Transverse colon (tissue), 4 donors: Measurements from ENCODE around the gene KHDC1. TPM values are rescaled to one million over a fixed set of nuclear protein-coding genes. Genes with fewer than 3 reads are reported as not detected.
"Not testable (repeated sequence)": the region's sequence is repeated elsewhere in the genome, so short reads cannot be mapped to it uniquely, and the experiment has no call there.

ENCODE experiments used
- DNase-seq: peaks from one replicate; pipeline ENCODE4 v3.0.0-alpha.2; 2019
- H3K27ac ChIP-seq, 4 donors: fragments of 200-600 bp; sonication (generic); 2 replicates each; pipeline ENCODE4 v1.5.1; 2016 to 2018; ENCODE audit warnings: inconsistent platforms in 4 of 4
- H3K27me3 ChIP-seq: fragments of 200-600 bp; sonication (generic); 2 replicates; pipeline ENCODE4 v1.5.1; 2017; ENCODE audit warnings: inconsistent platforms
- H3K36me3 ChIP-seq, 4 donors: fragments of 200-600 bp; sonication (generic); 2 replicates each; pipeline ENCODE4 v1.5.1; 2017 to 2019; ENCODE audit warnings: inconsistent platforms in 4 of 4
- H3K4me1 ChIP-seq, 4 donors: fragments of 200-600 bp; sonication (generic); 2 replicates each; pipeline ENCODE4 v1.5.1; 2017 to 2020; ENCODE audit warnings: inconsistent platforms in 4 of 4
- H3K4me3 ChIP-seq, 4 donors: fragments of 200-600 bp; sonication (generic); 1 replicate in 1 of 4; 2 replicates in 3 of 4; pipeline versions ENCODE4 v1.5.1 to v1.6.1; 2017 to 2019; ENCODE audit warnings: inconsistent platforms in 4 of 4
- H3K9me3 ChIP-seq, 2 donors: fragments of 200-600 bp; sonication (generic); 2 replicates each; pipeline ENCODE4 v1.5.1; 2017 to 2019; ENCODE audit warnings: inconsistent platforms in 2 of 2
- EP300 ChIP-seq: sonication (generic); formaldehyde crosslinking; IDR thresholded peaks from one replicate; pipeline ENCODE4 v1.6.1; 2017; ENCODE audit warnings: antibody characterized with exemption, low read depth
- POLR2A ChIP-seq: fragments of 450-650 bp; IDR thresholded peaks from one replicate; pipeline ENCODE4 v1.6.1; 2016; ENCODE audit warnings: antibody characterized with exemption, mild to moderate bottlenecking, moderate library complexity
- POLR2AphosphoS5 ChIP-seq, 3 donors: sonication (generic); formaldehyde crosslinking; IDR thresholded peaks; one replicate each; pipeline ENCODE4 v1.6.1; 2016; ENCODE audit warnings: antibody characterized with exemption in 3 of 3
- WGBS, 2 donors: methylation state at CpG; one replicate each; pipeline ENCODE4 v1.1.5; 2018; ENCODE audit warnings: low coverage in 1 of 2; 5-methylcytosine and 5-hydroxymethylcytosine counted together
- in situ Hi-C, 4 donors: fragments of 200-750 bp; cut with MboI; loops; one replicate each; pipeline versions ENCODE4 v1.15.0 to v1.15.1; 2017; ENCODE audit warnings: low sequenced_read_pairs in 3 of 4, low pct_ligation_motif_present in 1 of 4, low pct_unique_long_range_greater_than_20kb in 1 of 4
- intact Hi-C: fragments of 100-400 bp; cut with DNase I; formaldehyde crosslinking; loops from one replicate; pipeline ENCODE4 v1.15.1; 2023; ENCODE audit warnings: low total_unique reads
- total RNA-seq, 4 donors: library from RNA; depleted of rRNA; stranded (reverse); fragments of >200 nt; gene quantifications; one replicate each; pipeline ENCODE4 v1.1.0, GENCODE V29; 2016
- TF ChIP-seq, protein P1 (sequence below), 5 experiments: fragments of 200-600 bp in 3 of 5; fragments of 450-650 bp in 2 of 5; sonication (generic) in 3 of 5; IDR thresholded peaks; 1 replicate in 2 of 5; 2 replicates in 3 of 5; pipeline ENCODE4 v1.5.1; 2016 to 2017; ENCODE audit warnings: antibody characterized with exemption in 5 of 5, inconsistent platforms in 3 of 5, mild to moderate bottlenecking in 2 of 5, moderate library complexity in 1 of 5

Gene KHDC1
- total RNA-seq, 4 donors from 2014 or later = 1.1 to 2.1 TPM; not detected in 2

DNA sequence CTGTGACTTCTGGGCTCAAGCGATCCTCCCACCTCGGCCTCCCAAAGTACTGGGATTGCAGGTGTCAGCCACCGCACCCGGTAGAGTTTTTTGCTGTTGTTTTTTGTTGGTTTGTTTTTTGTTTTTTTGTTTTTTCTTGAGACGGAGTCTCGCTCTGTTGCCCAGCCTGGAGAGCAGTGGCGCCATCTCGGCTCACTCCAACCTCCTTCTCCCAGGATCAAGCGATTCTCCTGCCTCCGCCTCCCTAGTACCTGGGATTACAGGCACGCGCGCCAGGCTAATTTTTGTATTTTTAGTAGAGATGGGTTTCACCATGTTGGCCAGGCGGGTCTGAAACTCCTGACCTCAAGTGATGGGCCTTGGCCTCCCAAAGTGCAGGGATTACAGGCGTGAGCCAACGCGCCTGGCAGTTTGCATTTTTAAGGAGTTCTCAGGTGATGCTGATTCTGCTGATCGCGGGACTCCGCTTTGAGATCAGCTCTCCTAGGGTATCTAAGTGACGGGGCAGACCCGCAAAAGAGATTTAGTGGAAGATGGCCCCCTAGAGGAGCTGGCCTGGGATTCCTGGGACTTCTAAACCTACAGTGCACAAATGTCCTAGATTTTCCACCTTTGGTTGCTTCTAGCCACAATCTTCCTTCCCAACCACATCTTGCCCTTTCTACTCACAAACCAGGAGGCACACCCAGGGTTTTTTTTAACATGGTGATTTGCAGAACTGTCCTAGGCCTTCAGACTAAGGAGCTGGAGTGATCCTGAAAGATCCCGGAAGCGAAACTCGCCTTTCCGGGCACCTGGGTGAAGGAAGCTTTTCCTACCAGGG is 45.9 kb upstream of the KHDC1 start:
- Histone ChIP-seq H3K4me3 (peak overlapping the region; percentile 39 to 52 (median 45)), H3K9me3 (no peaks in the 10 kb centered on the region), H3K27me3 (peaks cover 3% of the 10 kb centered on the region), H3K4me1 (peaks cover 0 to 14% (median 6%) of the 10 kb centered on the region in 4 donors), H3K36me3 (no peaks in the 10 kb centered on the region), H3K27ac (peak overlapping the region in 2 of 4 donors; percentile 1 to 27)
- WGBS, 2 donors = 80% methylated on average over 26 of the region's 26 CpGs; no CpG with 5 or more reads in 1 of the 2 donors
- DNase-seq = no peak
- in situ Hi-C loops (no loop called here), intact Hi-C loops (no loop called here)
- TF ChIP-seq POLR2AphosphoS5 (IDR thresholded peaks at IDR 0.05) = no peak
- no peak for TF ChIP-seq EP300
- TF ChIP-seq, protein P1, sequence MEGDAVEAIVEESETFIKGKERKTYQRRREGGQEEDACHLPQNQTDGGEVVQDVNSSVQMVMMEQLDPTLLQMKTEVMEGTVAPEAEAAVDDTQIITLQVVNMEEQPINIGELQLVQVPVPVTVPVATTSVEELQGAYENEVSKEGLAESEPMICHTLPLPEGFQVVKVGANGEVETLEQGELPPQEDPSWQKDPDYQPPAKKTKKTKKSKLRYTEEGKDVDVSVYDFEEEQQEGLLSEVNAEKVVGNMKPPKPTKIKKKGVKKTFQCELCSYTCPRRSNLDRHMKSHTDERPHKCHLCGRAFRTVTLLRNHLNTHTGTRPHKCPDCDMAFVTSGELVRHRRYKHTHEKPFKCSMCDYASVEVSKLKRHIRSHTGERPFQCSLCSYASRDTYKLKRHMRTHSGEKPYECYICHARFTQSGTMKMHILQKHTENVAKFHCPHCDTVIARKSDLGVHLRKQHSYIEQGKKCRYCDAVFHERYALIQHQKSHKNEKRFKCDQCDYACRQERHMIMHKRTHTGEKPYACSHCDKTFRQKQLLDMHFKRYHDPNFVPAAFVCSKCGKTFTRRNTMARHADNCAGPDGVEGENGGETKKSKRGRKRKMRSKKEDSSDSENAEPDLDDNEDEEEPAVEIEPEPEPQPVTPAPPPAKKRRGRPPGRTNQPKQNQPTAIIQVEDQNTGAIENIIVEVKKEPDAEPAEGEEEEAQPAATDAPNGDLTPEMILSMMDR (IDR thresholded peaks at IDR 0.05) = no peak
- no peak for TF ChIP-seq POLR2A

DNA sequence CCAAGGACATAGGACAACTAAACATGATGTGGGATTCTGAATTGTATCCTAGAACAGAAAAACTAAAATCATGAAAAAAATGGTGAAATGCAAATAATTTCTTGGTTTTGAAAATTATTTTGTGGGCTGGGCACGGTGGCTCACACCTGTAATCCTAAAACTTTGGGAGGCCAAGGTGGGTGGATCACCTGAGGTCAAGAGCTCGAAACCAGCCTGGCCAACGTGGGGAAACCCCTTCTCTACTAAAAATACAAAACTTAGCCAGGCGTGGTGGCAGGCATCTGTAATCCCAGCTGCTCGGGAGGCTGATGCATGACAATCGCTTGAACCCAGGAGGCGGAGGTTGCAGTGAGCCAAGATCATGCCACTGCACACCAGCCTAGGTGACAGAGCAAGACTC is 40.8 kb upstream of the KHDC1 start:
- H3K36me3 ChIP-seq, H3K4me3 ChIP-seq, DNase-seq, H3K9me3 ChIP-seq, in situ Hi-C loops, H3K4me1 ChIP-seq, H3K27me3 ChIP-seq, H3K27ac ChIP-seq, intact Hi-C loops: not testable (repeated sequence)
- 83 to 84% methylated on average over 5 to 7 of the region's 7 CpGs for WGBS, 2 donors

DNA sequence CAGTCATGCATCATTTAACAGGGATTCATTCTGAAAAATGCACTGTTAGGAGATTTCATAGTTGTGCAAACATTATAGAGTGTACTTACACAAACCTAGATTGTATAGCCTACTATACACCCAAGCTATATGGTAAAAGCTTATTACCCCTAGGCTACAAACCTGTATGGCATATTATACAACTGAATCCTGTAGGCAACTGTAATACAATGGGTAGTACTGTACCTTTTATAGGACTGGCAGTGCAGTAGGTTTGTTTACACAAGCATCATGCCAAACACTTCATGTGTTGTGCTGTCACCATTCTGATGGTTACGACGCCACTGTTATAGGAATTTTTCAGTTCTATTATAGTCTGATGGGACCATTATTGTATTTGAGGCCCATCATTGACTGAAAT is 39.3 kb upstream of the KHDC1 start:
- no peaks in the 10 kb centered on the region for H3K36me3 ChIP-seq
- H3K27me3 ChIP-seq = no peaks in the 10 kb centered on the region
- no peaks in the 10 kb centered on the region for H3K4me1 ChIP-seq
- WGBS, 2 donors = 69% methylated on average over 2 of the region's 2 CpGs; no CpG with 5 or more reads in 1 of the 2 donors
- no peak overlapping the region for H3K27ac ChIP-seq
- H3K9me3 ChIP-seq = no peaks in the 10 kb centered on the region
- intact Hi-C loops = no loop called here
- H3K4me3 ChIP-seq = no peak overlapping the region
- DNase-seq = no peak
- in situ Hi-C loops = no loop called here
- TF ChIP-seq EP300 = no peak
- no peak for TF ChIP-seq POLR2AphosphoS5 (IDR thresholded peaks at IDR 0.05)

DNA sequence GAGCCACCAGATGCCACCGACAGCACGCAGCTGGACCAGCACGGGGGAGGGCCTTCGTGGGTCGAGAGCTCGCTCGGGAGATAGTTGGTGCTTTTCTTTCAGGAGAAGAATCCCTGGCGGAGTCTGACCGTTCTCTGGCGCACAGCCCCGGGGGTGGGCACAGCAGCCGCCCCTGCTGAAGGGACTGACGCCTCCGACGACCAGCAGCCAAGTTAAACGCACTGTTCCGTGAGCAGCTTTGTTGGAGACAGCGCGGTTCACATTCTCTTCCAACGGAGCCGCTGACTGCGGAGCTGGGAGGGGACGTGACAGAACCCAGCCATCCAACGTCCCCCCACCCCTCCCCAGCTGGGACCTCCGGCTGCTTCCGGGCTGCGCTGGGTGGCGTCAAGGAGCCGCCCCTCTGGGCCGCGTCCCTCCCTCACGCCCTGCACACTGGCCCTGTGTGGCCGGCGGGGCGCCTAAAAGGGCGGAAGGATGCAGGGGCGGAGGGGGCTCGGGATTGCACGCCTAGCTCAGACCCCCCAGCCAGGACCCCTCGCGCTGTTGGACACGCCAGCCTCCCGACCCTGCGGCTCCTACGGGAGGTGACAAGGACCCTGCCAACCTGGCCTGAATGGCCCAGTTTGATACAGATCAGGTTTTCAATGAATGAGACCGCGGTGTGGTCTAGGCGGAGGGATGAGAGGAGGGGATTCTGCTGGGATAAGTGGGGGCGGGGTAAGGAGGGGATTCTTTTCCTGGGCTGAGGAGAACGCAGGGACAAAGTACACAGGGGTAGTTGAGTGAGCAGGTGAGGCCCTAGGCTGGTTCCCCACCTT is 36.4 kb upstream of the KHDC1 start:
- intact Hi-C loops = no loop called here
- DNase-seq = no peak
- H3K36me3 ChIP-seq = no peaks in the 10 kb centered on the region
- H3K4me3 ChIP-seq = peak overlapping the region in 3 of 4 donors; percentile 14 to 37 (median 16)
- in situ Hi-C loops = no loop called here
- no peak overlapping the region for H3K27ac ChIP-seq
- no peak for TF ChIP-seq POLR2AphosphoS5 (IDR thresholded peaks at IDR 0.05)
- TF ChIP-seq, protein P1 (IDR thresholded peaks at IDR 0.05) = no peak
- no peak for TF ChIP-seq POLR2A
- TF ChIP-seq EP300 = no peak
- no peaks in the 10 kb centered on the region for H3K4me1 ChIP-seq
- 76% methylated on average over 29 of the region's 50 CpGs; no CpG with 5 or more reads in 1 of the 2 donors for WGBS, 2 donors
- no peaks in the 10 kb centered on the region for H3K27me3 ChIP-seq
- no peaks in the 10 kb centered on the region for H3K9me3 ChIP-seq

DNA sequence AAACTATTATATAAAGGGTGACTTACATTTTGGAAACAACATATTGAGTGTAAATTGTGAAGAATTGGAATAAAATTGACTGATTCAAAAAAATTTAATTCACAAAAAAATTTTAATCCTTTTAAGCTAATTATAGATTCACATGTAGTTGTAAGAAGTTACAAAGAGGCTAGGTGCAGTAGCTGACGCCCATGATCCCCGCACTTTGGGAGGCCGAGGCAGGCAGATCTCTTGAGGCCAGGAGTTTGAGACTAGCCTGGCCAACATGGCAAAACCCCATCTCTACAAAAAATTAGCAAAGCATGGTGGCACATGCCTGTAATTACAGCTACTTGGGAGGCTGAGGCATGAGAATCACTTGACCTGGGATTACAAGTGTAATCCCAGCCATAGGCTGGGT is 30.3 kb upstream of the KHDC1 start:
- in situ Hi-C loops (no loop called here), intact Hi-C loops (no loop called here)
- Histone ChIP-seq H3K4me3 (no peak overlapping the region), H3K36me3 (no peaks in the 10 kb centered on the region), H3K9me3 (no peaks in the 10 kb centered on the region), H3K27me3 (no peaks in the 10 kb centered on the region), H3K27ac (no peak overlapping the region), H3K4me1 (no peaks in the 10 kb centered on the region)
- no peak for DNase-seq
- no peak for TF ChIP-seq POLR2A
- TF ChIP-seq, protein P1 (IDR thresholded peaks at IDR 0.05) = no peak
- no peak for TF ChIP-seq POLR2AphosphoS5 (IDR thresholded peaks at IDR 0.05)
- TF ChIP-seq EP300 = no peak
- WGBS, 2 donors = 96% methylated on average over 3 of the region's 3 CpGs; no CpG with 5 or more reads in 1 of the 2 donors
